Colonic mucosa (tissue), 4 donors: ENCODE results near the gene DPP10. TPM values are rescaled to one million over a fixed set of nuclear protein-coding genes. Genes with fewer than 3 reads are reported as not detected.

Experiments
- DNase-seq: peaks from one replicate; pipeline ENCODE4 v3.0.0-alpha.2; 2020
- H3K27ac ChIP-seq: fragments of 200-600 bp; one replicate; pipeline ENCODE4 v1.8.0; 2021
- H3K27me3 ChIP-seq: fragments of 200-600 bp; one replicate; pipeline ENCODE4 v1.8.0; 2021
- H3K36me3 ChIP-seq: fragments of 200-600 bp; one replicate; pipeline ENCODE4 v1.8.0; 2021
- H3K4me1 ChIP-seq: fragments of 200-600 bp; one replicate; pipeline ENCODE4 v1.8.0; 2021; ENCODE audit warnings: mild to moderate bottlenecking
- H3K4me3 ChIP-seq: fragments of 200-600 bp; one replicate; pipeline ENCODE4 v1.8.0; 2021
- H3K9ac ChIP-seq, 2 donors: one replicate each; pipeline ENCODE4 v1.7.0; 2013; ENCODE audit warnings: control low read depth in 2 of 2, low read depth in 2 of 2, low read length in 2 of 2
- H3K9me3 ChIP-seq: fragments of 200-600 bp; one replicate; pipeline ENCODE4 v1.8.0; 2021
- CTCF ChIP-seq: fragments of 200-600 bp; IDR thresholded peaks from one replicate; pipeline ENCODE4 v1.8.0; 2022; ENCODE audit warnings: antibody characterized with exemption, mild to moderate bottlenecking
- intact Hi-C: fragments of 100-400 bp; cut with DNase I; formaldehyde crosslinking; loops from one replicate; pipeline ENCODE4 v1.14.1; 2022
- total RNA-seq, 2 donors: library from RNA; stranded (reverse); fragmentation: NEBNext Ultra II Directional in 1 of 2; extraction: Animal tissue kit (Norgen Biotek cat#: 25700) in 1 of 2; gene quantifications; one replicate each; pipeline ENCODE4 v1.2.1, GENCODE V29; 2021
- donor health status: healthy.
- donor health status: DM: no; HTN: no; CAD: no.
- donor health status: DM: no; HTN: no; CAD: no.

Gene DPP10
- total RNA-seq, 2 donors from 2014 or later: 6.0 to 8.1 TPM

GRCh38 chr2:115887209-115887776 lies 1444.9 kb downstream of the DPP10 start:
- Histone ChIP-seq H3K4me1 (no peaks in the 10 kb centered on the region), H3K9me3 (no peaks in the 10 kb centered on the region), H3K27me3 (no peaks in the 10 kb centered on the region), H3K27ac (no peak overlapping the region), H3K4me3 (no peak overlapping the region), H3K36me3 (no peaks in the 10 kb centered on the region), H3K9ac (no peak overlapping the region)
- no peak for DNase-seq
- no peak for TF ChIP-seq CTCF
- intact Hi-C loops: no loop called here
